Erythroblast (primary cell): ENCODE results near the gene SLC9A3.

ENCODE experiments used
- DNase-seq, 2 experiments: peaks; one replicate each; lab custom pipeline; 2025; lab: John Stamatoyannopoulos, UW
- GATA1 ChIP-seq: IDR thresholded peaks from 2 replicates; pipeline ENCODE4 v1.6.1; 2011; ENCODE audit warnings: low read depth, mild to moderate bottlenecking, control low read depth, low read length, moderate library complexity
- POLR2A ChIP-seq: IDR thresholded peaks from 2 replicates; pipeline ENCODE4 v1.6.1; 2011; ENCODE audit warnings: mild to moderate bottlenecking, low read length

Gene SLC9A3

GRCh38 chr5:442335-443238 lies 81.7 kb downstream of the SLC9A3 start, which contains the start of gene EXOC3:
Gene EXOC3 (plus strand): TSS chr5:443176. CDS start chr5:446206, 3,030 bp downstream.
- peak; percentile 75 for TF ChIP-seq POLR2A
- TF ChIP-seq GATA1: no peak
- peak; percentile 87 to 90 for DNase-seq

DNA sequence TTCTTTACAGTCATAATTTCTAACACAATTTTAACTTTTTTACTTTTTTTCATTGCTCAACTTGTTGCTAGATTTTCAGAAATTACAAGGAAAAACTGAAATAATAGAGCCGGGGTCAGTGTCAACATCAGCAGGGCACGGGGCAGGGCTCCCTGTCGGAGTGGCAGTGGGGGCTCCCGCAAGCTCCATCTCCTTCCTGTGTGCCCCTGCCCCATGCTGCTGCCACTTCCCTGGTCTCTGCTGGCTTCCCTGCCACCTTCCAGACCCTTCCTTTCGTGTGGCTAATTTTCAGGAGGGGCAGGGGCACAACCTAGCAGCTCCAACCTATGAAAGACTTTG lies 82.3 kb downstream of the SLC9A3 start:
- TF ChIP-seq POLR2A (no peak), GATA1 (no peak)

DNA sequence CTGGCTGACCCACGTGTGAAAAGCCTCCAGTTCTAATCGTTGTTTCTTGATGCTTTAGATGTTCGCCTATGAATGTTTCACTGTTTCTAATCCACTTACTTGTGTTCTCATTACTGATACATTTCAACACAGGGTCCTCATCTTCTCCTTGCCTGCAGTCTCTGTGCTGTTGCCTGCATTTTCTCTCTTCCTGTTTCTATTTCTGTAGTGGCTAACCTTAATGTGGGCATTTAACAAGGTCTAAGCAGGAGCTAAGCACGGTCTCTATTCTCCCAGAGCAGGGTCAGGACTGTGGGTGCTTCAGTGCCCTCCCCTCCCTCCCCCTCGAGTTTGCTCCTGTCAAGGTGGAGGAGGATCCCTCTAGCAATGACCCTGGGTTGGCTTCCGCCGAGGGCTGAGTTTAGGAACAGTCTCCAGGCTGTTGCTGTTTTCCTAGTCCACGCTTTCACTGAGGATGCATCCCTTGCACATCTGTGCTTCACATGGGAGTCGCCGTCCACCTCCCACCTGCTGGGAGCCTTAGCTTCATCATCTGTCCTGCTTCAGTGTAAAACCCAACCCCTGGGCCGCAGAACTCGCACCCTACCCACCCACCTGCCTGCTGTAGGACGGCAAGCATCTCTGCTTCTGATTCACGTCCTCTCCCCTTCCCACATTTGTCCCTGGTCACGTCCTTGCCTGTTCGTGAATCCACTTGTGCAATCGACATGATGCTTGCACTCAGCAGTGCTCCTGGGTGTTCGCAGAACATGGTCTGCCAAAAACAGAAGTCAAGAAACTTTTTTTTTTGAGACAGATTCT lies 83.6 kb downstream of the SLC9A3 start:
- no peak for TF ChIP-seq POLR2A
- TF ChIP-seq GATA1: no peak
- DNase-seq: no peak

More for the DNA sequence above, 82.3 kb downstream of the SLC9A3 start:
- no peak for DNase-seq

DNA sequence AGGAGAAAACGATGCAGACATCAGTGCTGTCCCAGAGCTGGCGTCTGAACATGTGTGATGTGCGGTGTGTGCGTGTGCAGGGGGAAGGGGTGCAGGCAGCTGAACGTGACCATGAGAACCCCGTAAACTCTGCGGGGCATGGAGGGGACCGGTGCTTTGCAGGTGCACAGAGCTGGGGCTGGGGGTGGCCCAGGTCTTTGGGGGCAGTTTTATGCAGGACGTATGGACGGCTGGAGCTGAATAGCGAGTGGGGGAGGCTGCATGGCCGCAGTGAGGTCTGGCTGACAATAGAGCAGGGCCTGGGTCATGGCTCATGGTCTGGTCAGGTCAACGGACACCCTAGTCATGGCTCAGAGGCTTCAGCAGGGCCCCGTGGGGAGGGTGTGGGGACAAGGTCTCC lies 84.6 kb downstream of the SLC9A3 start:
- DNase-seq: no peak
- no peak for TF ChIP-seq GATA1
- TF ChIP-seq POLR2A: no peak

DNA sequence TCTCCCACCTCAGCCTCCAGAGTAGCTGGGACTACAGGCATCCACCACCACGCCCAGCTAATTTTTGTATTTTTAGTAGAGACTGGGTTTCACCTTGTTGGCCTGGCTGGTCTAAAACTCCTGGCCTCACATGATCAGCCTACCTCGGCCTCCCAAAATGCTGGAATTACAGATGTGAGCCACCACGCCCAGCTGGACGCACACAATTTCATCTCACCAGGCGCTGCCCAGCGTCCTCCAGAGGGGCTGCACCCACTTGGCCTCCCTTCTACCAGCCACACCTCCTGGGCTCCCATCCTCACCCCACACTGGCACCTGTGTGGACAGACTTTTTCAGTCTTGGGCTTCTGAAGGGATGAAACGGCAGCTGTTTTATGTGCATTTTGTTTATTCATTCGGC lies 85.1 kb downstream of the SLC9A3 start:
- DNase-seq: no peak
- TF ChIP-seq GATA1: no peak

DNA sequence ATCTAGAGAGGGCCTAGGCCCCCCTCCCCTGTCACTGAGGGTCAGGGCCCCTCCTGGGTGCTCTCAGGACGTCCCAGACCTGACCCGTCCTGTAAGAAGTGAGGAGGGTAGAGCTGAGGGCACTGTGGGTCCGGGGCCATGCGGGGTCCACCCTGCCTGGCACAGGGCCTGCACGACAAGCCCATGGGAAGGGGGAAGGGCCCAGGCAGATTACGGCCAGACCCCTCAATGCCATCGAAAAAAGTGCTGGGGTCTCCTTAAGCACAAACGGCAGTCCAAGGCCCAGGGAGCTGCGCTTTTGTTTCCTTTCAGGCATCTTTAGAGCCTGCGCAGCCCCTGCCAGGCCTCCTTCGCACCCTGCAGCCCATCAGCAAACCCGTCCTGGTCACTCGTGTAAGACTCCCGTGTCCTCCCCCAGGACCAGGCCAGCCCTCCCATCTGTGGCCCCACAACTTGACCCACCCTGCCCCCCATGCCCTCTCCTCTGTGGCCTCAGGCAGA lies 85.7 kb downstream of the SLC9A3 start:
- TF ChIP-seq POLR2A (no peak), GATA1 (no peak)
- DNase-seq: no peak

DNA sequence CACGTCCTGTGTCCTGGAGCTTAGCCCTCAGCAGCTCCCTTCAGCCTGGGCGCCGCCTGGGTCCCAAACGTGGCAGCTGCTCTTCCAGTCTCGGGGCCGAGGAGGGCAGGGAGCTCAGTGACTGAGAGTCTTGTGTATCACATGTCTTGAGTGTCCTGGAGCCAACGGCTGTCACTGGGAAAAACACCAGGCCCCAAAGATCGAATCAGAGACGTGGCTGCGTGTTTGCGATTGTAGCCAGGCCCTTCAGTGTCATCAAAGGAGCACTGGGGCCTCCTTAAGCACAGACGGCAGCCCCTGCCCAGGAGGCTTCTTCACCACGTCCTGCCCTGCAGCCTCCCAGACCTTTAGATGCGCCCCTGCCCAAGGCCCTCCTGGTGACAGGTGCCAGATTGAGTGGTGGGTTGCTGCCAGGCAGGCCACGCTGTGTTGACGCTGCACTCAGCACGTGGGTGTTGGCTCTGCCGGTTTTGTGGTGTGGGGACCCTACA lies 86.9 kb downstream of the SLC9A3 start:
- no peak for DNase-seq

GRCh38 chr5:436641-436975 lies 87.6 kb downstream of the SLC9A3 start:
- TF ChIP-seq POLR2A (no peak), GATA1 (no peak)
- no peak for DNase-seq

More for the DNA sequence above, 86.9 kb downstream of the SLC9A3 start:
- no peak for TF ChIP-seq POLR2A
- TF ChIP-seq GATA1: no peak

DNA sequence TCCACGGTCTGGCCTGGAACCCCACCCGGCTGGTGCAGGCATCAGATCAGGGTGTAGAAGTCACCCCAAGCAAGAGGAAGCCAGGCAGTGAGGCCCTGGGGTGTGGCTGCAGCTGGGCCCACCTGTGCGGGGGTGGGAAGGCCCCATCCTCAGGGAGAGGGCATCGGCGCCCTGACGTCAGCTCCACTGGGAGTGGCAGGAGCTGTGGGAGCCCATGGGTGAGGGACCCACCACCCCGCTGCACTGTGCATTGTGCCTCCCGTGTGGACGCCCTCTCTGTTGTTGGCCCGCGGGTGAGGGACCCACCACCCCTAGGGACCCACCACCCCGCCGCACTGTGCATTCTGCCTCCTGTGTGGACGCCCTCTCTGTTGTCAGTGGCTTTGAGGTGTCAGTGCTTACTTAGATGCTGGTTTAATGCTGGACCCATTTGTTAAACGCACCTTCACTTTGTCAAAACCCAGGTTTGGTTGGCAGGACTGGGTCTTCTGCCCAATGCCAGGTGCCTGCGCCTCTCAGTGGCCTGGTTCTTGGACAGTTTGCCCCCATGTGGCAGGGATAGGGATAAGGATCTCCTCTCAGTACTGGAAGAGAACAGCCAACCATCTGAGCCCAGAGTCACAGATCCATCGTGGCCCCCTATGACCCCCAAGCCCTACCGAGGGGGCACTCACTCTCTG lies 88.1 kb downstream of the SLC9A3 start:
- TF ChIP-seq GATA1 (no peak), POLR2A (no peak)
- no peak for DNase-seq

GRCh38 chr5:435156-435790 lies 89.0 kb downstream of the SLC9A3 start:
- DNase-seq: no peak
- TF ChIP-seq GATA1: no peak
- no peak for TF ChIP-seq POLR2A

GRCh38 chr5:434443-435146 lies 89.7 kb downstream of the SLC9A3 start:
- DNase-seq: no peak
- TF ChIP-seq POLR2A (no peak), GATA1 (no peak)

DNA sequence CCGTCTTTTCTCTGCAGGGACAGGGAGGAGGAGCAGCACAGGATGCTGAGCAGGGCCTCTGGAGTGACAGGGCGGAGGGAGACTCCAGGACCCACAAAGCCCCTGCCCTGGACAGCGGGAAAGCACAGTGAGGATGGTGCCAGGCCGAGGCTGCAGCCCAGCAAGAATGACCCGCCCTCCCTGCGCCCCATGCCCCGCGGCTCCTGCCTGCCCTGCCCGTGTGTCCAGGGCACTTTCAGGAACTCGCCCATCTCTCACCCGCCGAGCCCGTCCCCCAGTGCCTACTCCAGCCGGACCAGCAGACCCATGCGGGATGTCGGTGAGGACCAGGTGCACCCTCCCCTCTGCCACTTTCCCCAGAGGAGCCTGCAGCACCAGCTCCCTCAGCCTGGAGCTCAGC lies 90.4 kb downstream of the SLC9A3 start:
- DNase-seq: no peak

More for the DNA sequence above, 90.4 kb downstream of the SLC9A3 start:
- no peak for TF ChIP-seq GATA1
